GM19467 (cell line): ENCODE results near the gene CPSF4.
"Not testable (repeated sequence)": the region's sequence is repeated elsewhere in the genome, so short reads cannot be mapped to it uniquely, and the experiment has no call there.

Experiments used
- ATAC-seq: cut with Tn5 transposase; IDR thresholded peaks from one replicate; pipeline ENCODE4 v1.9.1; 2021; ENCODE audit warnings: mild to moderate bottlenecking, moderate library complexity; ENCODE audit not compliant: unreplicated experiment

Gene CPSF4

DNA sequence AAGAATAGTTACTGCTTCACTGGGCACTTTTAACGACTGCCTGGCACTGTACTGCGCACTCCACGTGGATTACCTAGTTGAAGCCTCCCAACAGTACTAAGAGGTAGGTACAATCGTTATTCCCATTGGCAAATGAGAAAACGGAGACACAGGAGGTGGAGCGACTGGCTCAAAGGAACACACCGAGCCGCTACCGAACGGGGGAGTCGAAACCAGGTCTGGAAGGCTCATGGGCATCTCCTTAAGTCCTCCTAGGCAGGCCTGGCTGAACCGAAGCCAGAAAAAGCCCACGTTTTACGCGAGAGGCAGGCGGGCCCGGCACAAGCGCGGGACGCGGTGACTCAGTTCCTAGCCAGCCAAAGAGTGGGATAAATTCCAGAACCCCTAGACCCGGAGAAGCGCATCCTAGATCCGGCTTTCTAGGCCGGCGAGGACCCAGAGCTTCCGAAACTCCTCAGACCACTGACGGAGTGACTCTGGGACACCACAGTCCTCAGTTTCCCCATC, 30.8 kb upstream of the CPSF4 start:
- ATAC-seq: no peak

DNA sequence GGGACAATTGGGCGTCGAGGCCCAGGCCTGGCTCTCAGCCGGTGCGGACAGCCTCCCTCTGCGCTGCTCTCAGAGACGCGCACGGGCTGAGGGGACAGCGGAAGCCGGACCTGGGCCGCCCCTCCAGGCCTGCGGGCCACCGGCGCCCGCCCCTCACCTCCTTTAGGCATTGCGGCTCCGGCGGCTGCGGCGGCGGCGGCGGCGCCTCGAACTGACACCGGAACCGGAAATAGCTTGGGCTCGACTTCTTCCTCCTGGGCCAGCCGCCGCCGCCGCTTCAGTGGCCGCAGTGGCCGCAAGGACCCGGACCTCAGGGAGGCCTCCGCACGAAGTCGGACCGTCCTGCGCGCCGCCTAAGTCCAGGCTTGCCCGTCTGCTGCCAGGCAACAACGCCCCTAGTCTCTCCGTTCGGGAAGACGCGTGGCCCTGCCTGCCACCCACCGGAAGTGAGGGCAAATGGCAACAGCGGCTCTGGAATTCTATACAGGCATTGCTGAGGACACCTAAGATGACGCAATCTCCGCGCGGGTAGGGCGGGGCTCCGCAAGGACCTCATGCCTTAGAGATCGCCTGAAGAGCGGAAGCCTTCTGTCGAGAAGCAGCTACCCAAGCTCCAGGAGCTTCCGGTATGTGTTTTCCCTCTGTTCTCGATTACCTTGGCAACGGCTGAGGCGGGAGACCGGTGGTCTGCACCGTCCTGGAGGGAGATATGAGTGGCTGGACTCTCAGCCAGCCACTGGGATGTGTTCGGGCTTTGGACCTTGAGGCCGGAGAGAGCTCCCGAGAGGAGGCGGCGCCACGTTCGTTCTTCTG, 30.2 kb upstream of the CPSF4 start, which contains the start of the genes BUD31 and PDAP1:
Gene BUD31 (plus strand): TSS at position 591 of the 813 bp plus-strand sequence. CDS start 2,124 bp downstream, outside the sequence.
Gene PDAP1 (minus strand): TSS at position 219 of the 813 bp plus-strand sequence. CDS start 49 bp downstream, at position 170.
- ATAC-seq: peak; percentile 64

- peak; percentile 9 for ATAC-seq
Measured at GRCh38 chr7:99409192-99409572, 29.6 kb upstream of the CPSF4 start.

GRCh38 chr7:99409806-99410205, 28.9 kb upstream of the CPSF4 start:
- ATAC-seq: no peak

GRCh38 chr7:99410635-99411034, 28.1 kb upstream of the CPSF4 start:
- ATAC-seq: no peak

DNA sequence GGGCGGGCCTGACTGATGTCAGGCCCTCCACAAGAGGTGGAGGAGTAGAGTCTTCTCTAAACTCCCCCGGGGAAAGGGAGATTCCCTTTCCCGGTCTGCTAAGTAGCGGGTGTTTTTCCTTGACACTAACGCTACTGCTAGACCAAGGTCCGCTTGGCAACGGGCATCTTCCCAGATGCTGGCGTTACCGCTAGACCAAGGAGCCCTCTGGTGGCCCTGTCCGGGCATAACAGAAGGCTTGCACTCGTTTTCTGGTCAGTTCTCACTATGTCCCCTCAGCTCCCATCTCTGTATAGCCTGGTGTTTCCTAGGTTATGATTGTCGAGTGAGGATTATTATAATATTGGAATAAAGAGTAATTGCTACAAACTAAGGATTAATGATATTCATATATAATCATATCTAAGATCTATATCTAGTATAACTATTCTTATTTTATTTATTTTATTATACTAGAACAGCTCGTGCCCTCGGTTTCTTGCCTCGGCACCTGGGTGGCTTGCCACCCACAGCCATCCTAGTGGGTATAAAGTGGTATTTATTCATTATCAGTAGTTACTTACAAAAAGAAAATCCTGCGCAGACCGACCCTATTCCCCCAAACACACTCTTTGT, 23.1 kb upstream of the CPSF4 start:
- ATAC-seq: not testable (repeated sequence)

- ATAC-seq: no peak
Measured at GRCh38 chr7:99418260-99418659, 20.5 kb upstream of the CPSF4 start.

DNA sequence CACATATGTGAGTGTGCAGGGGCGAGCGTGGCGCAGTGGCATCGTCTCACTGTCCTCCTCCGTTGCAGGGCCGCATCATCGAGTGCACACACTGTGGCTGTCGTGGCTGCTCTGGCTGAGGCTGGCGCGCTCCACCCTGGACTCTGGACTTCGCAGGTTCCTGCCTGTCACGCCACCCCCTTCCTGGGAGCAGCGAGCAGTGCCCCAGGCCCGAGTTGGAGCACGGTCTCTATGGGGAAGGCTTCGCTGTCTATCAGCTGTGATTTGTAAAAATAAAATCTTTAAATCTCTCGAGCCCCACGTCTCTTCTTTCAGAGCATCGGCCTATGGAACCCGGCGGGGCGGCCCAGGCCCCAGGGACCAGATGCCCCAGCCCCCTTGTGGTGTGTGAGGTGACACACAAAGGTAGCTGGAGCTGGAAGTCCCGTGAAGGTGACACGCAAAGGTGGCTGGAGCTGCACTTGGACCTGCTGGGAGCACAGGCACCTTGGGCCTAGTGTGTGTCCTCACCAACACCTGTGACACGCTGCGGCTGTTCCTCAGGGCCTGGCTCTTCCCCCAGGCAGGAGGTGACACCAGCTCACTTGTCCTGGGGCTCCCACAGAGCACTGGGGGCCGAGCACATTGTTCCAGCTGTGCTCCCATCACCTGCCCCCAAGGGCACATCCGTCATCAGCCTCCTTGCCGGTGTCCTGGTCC, 19.3 kb upstream of the CPSF4 start:
- no peak for ATAC-seq

DNA sequence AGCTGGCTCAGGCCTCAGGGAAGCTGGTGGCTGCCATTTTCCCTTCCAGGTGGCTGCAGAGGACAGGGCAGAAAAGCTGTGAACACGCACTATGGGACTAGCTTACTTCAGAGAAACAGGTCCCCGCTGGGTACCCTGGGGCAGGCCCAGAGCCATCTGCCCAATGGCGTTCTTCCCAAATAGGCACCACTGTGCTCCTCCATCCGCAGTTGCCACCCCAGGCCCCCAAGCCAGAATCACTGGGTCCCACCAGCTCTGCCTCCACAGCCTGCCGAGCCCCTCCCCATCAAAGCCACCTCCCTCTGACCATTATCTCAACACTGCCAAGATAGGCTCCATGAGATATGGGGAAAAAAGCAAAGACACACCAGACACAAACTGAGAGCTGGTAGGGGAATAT, 18.5 kb upstream of the CPSF4 start:
- no peak for ATAC-seq

DNA sequence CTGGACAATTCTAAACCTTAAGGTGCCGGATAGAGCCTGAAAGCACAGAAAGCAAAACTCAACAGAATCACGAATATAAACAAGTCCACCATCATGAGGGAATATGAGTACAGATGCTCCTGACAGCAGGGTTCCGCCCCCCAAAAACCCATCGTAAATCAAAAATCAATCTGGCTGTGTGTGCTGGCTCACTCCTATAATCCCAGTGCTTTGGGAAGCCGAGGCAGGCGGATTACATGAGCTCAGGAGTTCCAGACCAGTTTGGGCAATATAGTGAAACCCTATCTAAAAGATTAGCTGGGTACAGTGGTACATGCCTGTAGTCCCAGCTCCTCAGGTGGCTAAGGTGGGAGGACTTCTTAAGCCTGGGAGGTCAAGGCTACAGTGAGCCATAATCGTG, 17.8 kb upstream of the CPSF4 start:
- no peak for ATAC-seq

- ATAC-seq: no peak
Measured at GRCh38 chr7:99422186-99422585, 16.6 kb upstream of the CPSF4 start.

GRCh38 chr7:99422625-99423024, 16.1 kb upstream of the CPSF4 start:
- no peak for ATAC-seq

DNA sequence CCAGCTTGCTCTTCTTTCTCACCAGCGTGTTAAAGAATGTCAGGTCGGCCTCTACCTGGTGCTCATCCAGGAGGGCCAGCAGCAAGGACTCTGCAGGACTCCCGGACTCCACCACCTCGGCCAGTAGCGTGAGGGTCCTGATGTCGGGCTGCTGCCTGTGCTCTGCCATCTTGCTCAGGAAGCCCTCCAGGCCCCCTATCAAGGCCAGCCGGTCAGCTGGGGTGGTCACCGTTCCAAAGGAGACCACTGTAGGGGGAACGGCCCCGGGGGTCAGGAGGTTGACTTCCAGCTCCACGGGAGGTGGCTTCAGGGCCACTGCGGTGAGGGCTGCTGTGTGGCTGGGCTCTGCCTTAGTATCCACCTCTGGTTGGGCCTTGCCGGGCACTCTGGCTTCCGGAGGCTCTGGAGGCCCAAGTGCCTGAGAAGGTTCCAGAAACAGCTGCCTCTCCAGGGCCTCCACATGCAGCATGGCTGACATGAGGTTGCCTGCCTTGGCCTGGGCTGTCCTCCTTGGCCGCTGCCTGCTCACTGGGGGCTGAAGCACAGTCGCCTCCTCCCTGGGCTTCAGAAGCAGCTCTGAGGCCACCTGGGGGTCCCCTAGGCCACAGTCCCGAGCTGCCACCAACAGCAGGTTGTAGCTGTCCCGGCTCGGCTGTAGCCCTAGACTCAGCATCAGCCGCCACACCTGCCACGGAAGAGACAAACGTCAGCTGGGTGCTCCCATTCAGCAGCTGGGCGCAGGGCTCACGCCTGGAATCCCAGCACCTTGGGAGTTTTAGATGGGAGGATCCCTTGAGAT, 13.6 kb upstream of the CPSF4 start:
- no peak for ATAC-seq

GRCh38 chr7:99428972-99429566, 9.7 kb upstream of the CPSF4 start:
- no peak for ATAC-seq

DNA sequence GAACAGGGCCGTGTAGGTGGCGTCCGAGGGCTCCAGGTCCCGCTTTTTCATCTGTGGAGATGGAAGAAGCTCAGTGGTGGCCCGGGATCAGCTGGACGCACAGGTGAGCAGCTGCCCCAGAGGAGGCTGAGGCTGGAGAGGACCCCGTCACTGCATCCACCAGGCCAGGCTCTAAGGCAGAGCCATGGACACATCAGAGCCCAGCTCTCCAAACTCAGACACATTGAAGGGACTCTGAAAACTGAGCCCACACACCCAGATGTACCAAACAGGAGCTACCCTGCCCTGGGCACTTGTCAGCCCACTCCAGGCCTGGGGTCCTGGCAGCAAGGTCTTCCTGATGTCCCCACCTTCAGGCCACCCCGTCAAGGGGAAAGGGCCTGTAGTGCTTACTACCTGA, 9.0 kb upstream of the CPSF4 start:
- no peak for ATAC-seq

GRCh38 chr7:99431756-99432540, 6.8 kb upstream of the CPSF4 start:
- ATAC-seq: not testable (repeated sequence)

- ATAC-seq: no peak
Measured at GRCh38 chr7:99433158-99433557, 5.6 kb upstream of the CPSF4 start.

DNA sequence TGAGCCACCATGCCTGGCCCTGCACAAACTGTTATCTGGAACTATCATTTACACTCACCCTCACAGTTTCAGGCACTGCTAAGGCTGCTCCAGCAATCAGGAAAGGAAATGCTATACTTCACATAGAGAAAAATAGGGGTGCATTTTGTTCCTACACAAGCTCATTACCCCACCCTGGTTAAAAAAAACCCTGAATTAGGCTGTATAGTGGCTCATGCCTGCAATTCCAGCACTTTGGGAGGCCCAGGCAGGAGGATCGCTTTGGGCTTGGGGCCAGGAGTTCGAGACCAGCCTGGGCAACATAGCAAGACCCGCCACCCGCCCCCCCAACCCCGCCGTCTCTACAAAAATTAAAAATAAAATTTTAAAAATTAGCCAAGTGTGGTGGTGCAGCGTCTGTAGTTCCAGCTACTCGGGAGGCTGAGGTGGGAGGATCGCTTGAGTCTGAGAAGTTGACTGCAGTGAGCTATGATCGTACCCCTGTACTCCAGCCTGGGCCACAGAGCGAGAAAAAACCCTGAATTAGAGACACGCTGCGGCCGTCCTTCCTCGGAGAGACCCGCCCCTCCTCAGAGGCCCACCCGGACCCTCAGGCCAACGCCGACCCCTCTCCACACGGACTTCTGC, 684 bp upstream of the CPSF4 start:
- peak; percentile 5 for ATAC-seq

- no peak for ATAC-seq
Measured at GRCh38 chr7:99440195-99440594, 1.5 kb downstream of the CPSF4 start.
